DND-41 (cell line): Measurements from ENCODE around the gene ABI3BP.
"Not testable (repeated sequence)": the region's sequence is repeated elsewhere in the genome, so short reads cannot be mapped to it uniquely, and the experiment has no call there.

Source experiments
- EZH2 ChIP-seq: IDR thresholded peaks from 3 replicates; pipeline ENCODE4 v1.6.1; 2012; ENCODE audit warnings: borderline replicate concordance, low read depth, mild to moderate bottlenecking, moderate library complexity, low read length, inconsistent platforms; ENCODE audit not compliant: severe bottlenecking
- TF ChIP-seq, protein P1 (sequence below): IDR thresholded peaks from 2 replicates; pipeline ENCODE4 v1.5.1; 2012; ENCODE audit warnings: borderline replicate concordance, low read length, moderate library complexity, mild to moderate bottlenecking; ENCODE audit not compliant: poor library complexity, severe bottlenecking; ENCODE audit errors: extremely low read depth

DNA sequence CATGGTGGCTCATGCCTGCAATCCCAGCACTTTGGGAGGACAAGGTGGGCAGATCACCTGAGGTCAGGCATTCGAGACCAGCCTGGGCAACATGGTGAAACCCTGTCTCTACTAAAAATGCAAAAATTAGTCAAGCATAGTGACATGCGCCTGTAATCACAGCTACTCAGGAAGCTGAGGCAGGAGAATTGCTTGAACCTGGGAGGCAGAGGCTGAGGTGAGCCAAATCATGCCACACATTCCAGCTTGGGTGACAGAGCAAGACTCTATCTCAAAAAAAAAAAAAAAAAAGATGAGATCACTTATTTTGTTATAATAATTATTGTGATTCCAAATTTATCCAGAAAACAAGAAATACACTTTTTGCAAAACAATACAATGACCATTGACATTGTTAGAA lies 47.1 kb downstream of the ABI3BP start:
- TF ChIP-seq, protein P1, sequence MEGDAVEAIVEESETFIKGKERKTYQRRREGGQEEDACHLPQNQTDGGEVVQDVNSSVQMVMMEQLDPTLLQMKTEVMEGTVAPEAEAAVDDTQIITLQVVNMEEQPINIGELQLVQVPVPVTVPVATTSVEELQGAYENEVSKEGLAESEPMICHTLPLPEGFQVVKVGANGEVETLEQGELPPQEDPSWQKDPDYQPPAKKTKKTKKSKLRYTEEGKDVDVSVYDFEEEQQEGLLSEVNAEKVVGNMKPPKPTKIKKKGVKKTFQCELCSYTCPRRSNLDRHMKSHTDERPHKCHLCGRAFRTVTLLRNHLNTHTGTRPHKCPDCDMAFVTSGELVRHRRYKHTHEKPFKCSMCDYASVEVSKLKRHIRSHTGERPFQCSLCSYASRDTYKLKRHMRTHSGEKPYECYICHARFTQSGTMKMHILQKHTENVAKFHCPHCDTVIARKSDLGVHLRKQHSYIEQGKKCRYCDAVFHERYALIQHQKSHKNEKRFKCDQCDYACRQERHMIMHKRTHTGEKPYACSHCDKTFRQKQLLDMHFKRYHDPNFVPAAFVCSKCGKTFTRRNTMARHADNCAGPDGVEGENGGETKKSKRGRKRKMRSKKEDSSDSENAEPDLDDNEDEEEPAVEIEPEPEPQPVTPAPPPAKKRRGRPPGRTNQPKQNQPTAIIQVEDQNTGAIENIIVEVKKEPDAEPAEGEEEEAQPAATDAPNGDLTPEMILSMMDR, result not testable (repeated sequence)
- TF ChIP-seq EZH2, result not testable (repeated sequence)
